IMR-90 (cell line): ENCODE results near the gene GPR62. TPM values are rescaled to one million over a fixed set of nuclear protein-coding genes. Genes with fewer than 3 reads are reported as not detected.
A peak's percentile ranks its signal among the peaks of the same experiment; 100 is the strongest.

Experiments
- ATAC-seq: fragments of 200-7000 bp; cut with Tn5 transposase; 2 replicates; pipeline ENCODE4 v1.9.1; 2020; ENCODE audit warnings: low read depth, mild to moderate bottlenecking, moderate library complexity
- BruUV-seq: library from RNA; stranded (reverse); fragments of 400-500 nt; replicated peaks from 2 replicates; lab custom pipeline; 2021; lab: Mats Ljungman, UMichigan
- CTCF ChIA-PET: fragments of 300-600 bp; formaldehyde crosslinking; extraction: SDS; loops from one replicate; lab custom pipeline; 2021; ENCODE audit warnings: antibody characterized with exemption; lab: Yijun Ruan, JAX
- POLR2A ChIA-PET: fragments of 300-600 bp; sonication (Branson Sonifier 250); formaldehyde crosslinking; loops from one replicate; lab custom pipeline; 2022; ENCODE audit warnings: antibody characterized with exemption; ENCODE audit not compliant: unreplicated experiment; lab: Charles Lee
- DNase-seq: peaks from one replicate; pipeline ENCODE4 v3.0.0; 2013
- H2AFZ ChIP-seq: replicated peaks from 2 replicates; pipeline ENCODE3; 2013; ENCODE audit warnings: low read length, mild to moderate bottlenecking; ENCODE audit not compliant: poor library complexity
- H2AK5ac ChIP-seq: 2 replicates; pipeline ENCODE4 v1.6.1; 2013; ENCODE audit warnings: low read depth, low read length, inconsistent platforms
- H2AK9ac ChIP-seq: replicated peaks from 2 replicates; pipeline ENCODE3; 2013; ENCODE audit warnings: mild to moderate bottlenecking, low read depth, low read length, moderate library complexity; ENCODE audit not compliant: poor library complexity
- H2BK120ac ChIP-seq: 2 replicates; pipeline ENCODE4 v1.6.1; 2013; ENCODE audit warnings: low read depth, low read length, inconsistent platforms
- H2BK15ac ChIP-seq: 3 replicates; pipeline ENCODE4 v1.6.1; 2013; ENCODE audit warnings: low read depth, low read length, inconsistent platforms
- H2BK20ac ChIP-seq: 2 replicates; pipeline ENCODE4 v1.6.1; 2013; ENCODE audit warnings: low read depth, mild to moderate bottlenecking, inconsistent platforms, low read length, moderate library complexity
- H2BK5ac ChIP-seq: 2 replicates; pipeline ENCODE4 v1.6.1; 2013; ENCODE audit warnings: mild to moderate bottlenecking, low read depth, low read length, inconsistent platforms; ENCODE audit not compliant: poor library complexity, severe bottlenecking
- H3K14ac ChIP-seq: replicated peaks from 2 replicates; pipeline ENCODE4 v1.6.1; 2013; ENCODE audit warnings: low read depth, low read length, inconsistent platforms
- H3K18ac ChIP-seq: 2 replicates; pipeline ENCODE4 v1.6.1; 2013; ENCODE audit warnings: low read depth, low read length, control low read depth
- H3K23ac ChIP-seq: 2 replicates; pipeline ENCODE4 v1.6.1; 2013; ENCODE audit warnings: low read depth, low read length, inconsistent platforms
- H3K27ac ChIP-seq: 2 replicates; pipeline ENCODE4 v1.5.1; 2013; ENCODE audit warnings: mild to moderate bottlenecking, control low read depth, low read length; ENCODE audit not compliant: insufficient read depth
- H3K27me3 ChIP-seq: 2 replicates; pipeline ENCODE4 v1.6.1; 2013; ENCODE audit warnings: low read length; ENCODE audit not compliant: control insufficient read depth, insufficient read depth
- H3K36me3 ChIP-seq: 2 replicates; pipeline ENCODE4 v1.6.1; 2013; ENCODE audit warnings: low read length, mixed read lengths; ENCODE audit not compliant: control insufficient read depth, insufficient read depth
- H3K4ac ChIP-seq: 2 replicates; pipeline ENCODE4 v1.6.1; 2013; ENCODE audit warnings: low read depth, low read length, inconsistent platforms
- H3K4me1 ChIP-seq: 2 replicates; pipeline ENCODE4 v1.6.1; 2013; ENCODE audit warnings: low read length, mixed read lengths; ENCODE audit not compliant: control insufficient read depth, insufficient read depth
- H3K4me2 ChIP-seq: 2 replicates; pipeline ENCODE4 v1.6.1; 2013; ENCODE audit warnings: low read depth, mild to moderate bottlenecking, control low read depth, low read length, moderate library complexity
- H3K4me3 ChIP-seq: 2 replicates; pipeline ENCODE4 v1.5.1; 2013; ENCODE audit warnings: low read depth, mild to moderate bottlenecking, control low read depth, low read length, moderate library complexity; ENCODE audit not compliant: insufficient read depth
- H3K56ac ChIP-seq: 2 replicates; pipeline ENCODE4 v1.6.1; 2013; ENCODE audit warnings: low read length, inconsistent platforms; ENCODE audit not compliant: insufficient read depth; ENCODE audit errors: extremely low read depth
- H3K79me1 ChIP-seq, 2 experiments: 2 replicates each; pipeline ENCODE4 v1.6.1; 2013; ENCODE audit warnings: low read length in 2 of 2, inconsistent platforms in 1 of 2, low read depth in 1 of 2
- H3K9ac ChIP-seq: 2 replicates; pipeline ENCODE4 v1.6.1; 2013; ENCODE audit warnings: low read depth, low read length, control low read depth
- H3K9me1 ChIP-seq: 2 replicates; pipeline ENCODE4 v1.6.1; 2013; ENCODE audit warnings: low read length, inconsistent platforms; ENCODE audit not compliant: insufficient read depth
- H3K9me3 ChIP-seq: 2 replicates; pipeline ENCODE4 v1.6.1; 2013; ENCODE audit warnings: low read length; ENCODE audit not compliant: control insufficient read depth, insufficient read depth
- H4K20me1 ChIP-seq: 2 replicates; pipeline ENCODE4 v1.6.1; 2013; ENCODE audit warnings: low read length, inconsistent platforms; ENCODE audit not compliant: insufficient read depth
- H4K5ac ChIP-seq: 2 replicates; pipeline ENCODE4 v1.6.1; 2013; ENCODE audit warnings: mild to moderate bottlenecking, low read depth, low read length, control low read depth
- H4K8ac ChIP-seq, 2 experiments: 2 replicates each; pipeline ENCODE4 v1.6.1; 2013; ENCODE audit warnings: low read depth in 2 of 2, low read length in 2 of 2, control low read depth in 1 of 2, inconsistent platforms in 1 of 2
- H4K91ac ChIP-seq: 2 replicates; pipeline ENCODE4 v1.6.1; 2013; ENCODE audit warnings: low read depth, low read length, inconsistent platforms; ENCODE audit not compliant: insufficient read depth
- BHLHE40 ChIP-seq: fragments of 150-350 bp; IDR thresholded peaks from 2 replicates; pipeline ENCODE4 v1.6.1; 2016; ENCODE audit warnings: mild to moderate bottlenecking, low read depth, low read length
- CEBPB ChIP-seq: IDR thresholded peaks from 2 replicates; pipeline ENCODE4 v1.6.1; 2012; ENCODE audit warnings: low read depth, low read length, improper control_type of control experiment
- FOS ChIP-seq: fragments of 150-350 bp; IDR thresholded peaks from 2 replicates; pipeline ENCODE4 v1.6.1; 2016; ENCODE audit warnings: low read depth, low read length
- NFE2L2 ChIP-seq: fragments of 150-350 bp; IDR thresholded peaks from 2 replicates; pipeline ENCODE4 v1.6.1; 2016; ENCODE audit warnings: low read depth, mild to moderate bottlenecking, low read length
- POLR2A ChIP-seq: IDR thresholded peaks from 2 replicates; pipeline ENCODE4 v1.6.1; 2012; ENCODE audit warnings: mild to moderate bottlenecking, low read depth, low read length
- RCOR1 ChIP-seq: IDR thresholded peaks from 2 replicates; pipeline ENCODE4 v1.6.1; 2012; ENCODE audit warnings: mild to moderate bottlenecking, low read length, improper control_type of control experiment; ENCODE audit not compliant: insufficient replicate concordance
- RFX5 ChIP-seq: IDR thresholded peaks from 2 replicates; pipeline ENCODE4 v1.8.0; 2012; ENCODE audit warnings: low read depth, mild to moderate bottlenecking, low read length, moderate library complexity
- SMC3 ChIP-seq: fragments of 150-350 bp; IDR thresholded peaks from 2 replicates; pipeline ENCODE4 v1.6.1; 2016; ENCODE audit warnings: low read depth, mild to moderate bottlenecking, antibody characterized with exemption, low read length, moderate library complexity
- WGBS, 2 experiments: methylation state at CpG; one replicate each; pipeline versions ENCODE4 v1.1.5 to v1.1.7; 2013; ENCODE audit warnings: missing lambda C conversion rate in 2 of 2; ENCODE audit not compliant: insufficient read length in 1 of 2; ENCODE audit errors: extremely low coverage in 2 of 2; 5-methylcytosine and 5-hydroxymethylcytosine counted together
- dilution Hi-C: fragments of 300-500 bp; cut with HindIII; formaldehyde crosslinking; loops from one replicate; pipeline ENCODE4 v1.14.3; 2018; ENCODE audit warnings: low sequenced_read_pairs; ENCODE audit not compliant: unreplicated experiment
- in situ Hi-C: fragments of 300-500 bp; cut with MboI; formaldehyde crosslinking; loops from 3 replicates; pipeline ENCODE4 v1.14.3; 2019; ENCODE audit warnings: low sequenced_read_pairs, inconsistent platforms, mixed read lengths
- intact Hi-C: fragments of 100-400 bp; cut with micrococcal nuclease; formaldehyde crosslinking; loops from 2 replicates; pipeline ENCODE4 v1.10.0; 2022
- polyA plus RNA-seq, 3 experiments: library from polyadenylated mRNA; depleted of rRNA; stranded (reverse); fragments of >200 nt; gene quantifications; 2 replicates each; pipeline ENCODE4 v1.2.3, GENCODE V29; 2012; ENCODE audit warnings: low replicate concordance in 1 of 3
- total RNA-seq: library from RNA; depleted of rRNA; stranded (reverse); fragments of >200 nt; gene quantifications from 2 replicates; pipeline ENCODE4 v1.2.3, GENCODE V29; 2012
- TF ChIP-seq, protein P1 (sequence below): conservative IDR thresholded peaks from 2 replicates; pipeline ENCODE4 v1.5.1; 2012; ENCODE audit warnings: mild to moderate bottlenecking, low read depth, low read length, improper control_type of control experiment
- TF ChIP-seq, protein P2 (sequence below): fragments of 150-350 bp; IDR thresholded peaks from 2 replicates; pipeline ENCODE4 v1.6.1; 2016; ENCODE audit warnings: low read depth, mild to moderate bottlenecking, low read length, moderate library complexity, borderline replicate concordance

GPR62 gene
- total and polyA plus RNA-seq, 2 of the 4 experiments (the other 2 are of a cell fraction): under 0.01 TPM; not detected in 1

DNA sequence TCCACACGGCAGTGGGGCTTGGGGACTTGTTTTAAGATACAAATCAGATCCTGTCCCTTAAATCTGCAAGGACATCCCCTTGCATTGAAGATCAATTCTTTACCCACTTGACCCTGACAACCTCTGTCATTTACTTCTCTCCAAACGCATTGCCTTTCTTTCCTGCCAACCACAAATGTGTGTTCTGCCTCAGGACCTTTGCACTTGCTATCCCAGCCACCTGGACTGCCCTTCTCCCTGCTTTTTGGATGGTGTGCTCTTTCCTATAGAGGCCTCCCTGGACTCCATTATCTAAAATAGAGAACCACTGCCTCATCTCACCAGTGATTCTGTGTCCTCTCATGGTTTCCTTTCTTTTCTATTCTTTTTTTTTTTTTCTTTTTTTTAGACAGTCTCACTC, 42.0 kb downstream of the GPR62 start (continued):
- TF ChIP-seq, protein P1, sequence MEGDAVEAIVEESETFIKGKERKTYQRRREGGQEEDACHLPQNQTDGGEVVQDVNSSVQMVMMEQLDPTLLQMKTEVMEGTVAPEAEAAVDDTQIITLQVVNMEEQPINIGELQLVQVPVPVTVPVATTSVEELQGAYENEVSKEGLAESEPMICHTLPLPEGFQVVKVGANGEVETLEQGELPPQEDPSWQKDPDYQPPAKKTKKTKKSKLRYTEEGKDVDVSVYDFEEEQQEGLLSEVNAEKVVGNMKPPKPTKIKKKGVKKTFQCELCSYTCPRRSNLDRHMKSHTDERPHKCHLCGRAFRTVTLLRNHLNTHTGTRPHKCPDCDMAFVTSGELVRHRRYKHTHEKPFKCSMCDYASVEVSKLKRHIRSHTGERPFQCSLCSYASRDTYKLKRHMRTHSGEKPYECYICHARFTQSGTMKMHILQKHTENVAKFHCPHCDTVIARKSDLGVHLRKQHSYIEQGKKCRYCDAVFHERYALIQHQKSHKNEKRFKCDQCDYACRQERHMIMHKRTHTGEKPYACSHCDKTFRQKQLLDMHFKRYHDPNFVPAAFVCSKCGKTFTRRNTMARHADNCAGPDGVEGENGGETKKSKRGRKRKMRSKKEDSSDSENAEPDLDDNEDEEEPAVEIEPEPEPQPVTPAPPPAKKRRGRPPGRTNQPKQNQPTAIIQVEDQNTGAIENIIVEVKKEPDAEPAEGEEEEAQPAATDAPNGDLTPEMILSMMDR: no peak
- no peak for TF ChIP-seq FOS
- TF ChIP-seq NFE2L2: no peak

GRCh38 chr3:51997935-51998596, 42.9 kb downstream of the GPR62 start:
- H2BK20ac ChIP-seq: no peak overlapping the region
- no peak overlapping the region for H3K4me3 ChIP-seq
- no peak overlapping the region for H3K23ac ChIP-seq
- peaks cover 9 to 20% of the 10 kb centered on the region in 2 experiments; a peak in 3 of 4 replicates for H3K79me1 ChIP-seq
- H2AK5ac ChIP-seq: peak overlapping the region; percentile 56; the same call in 1 of the 2 replicates
- DNase-seq (no peak), ATAC-seq (no peak)
- H3K4ac ChIP-seq: no peak overlapping the region
- peaks cover 5% of the 10 kb centered on the region for H3K4me1 ChIP-seq
- H3K9me1 ChIP-seq: peaks cover 3% of the 10 kb centered on the region
- dilution Hi-C loops (no loop called here), intact Hi-C loops (loop anchor here (5.0 kb wide), 1 partner anchor 199 kb away; the partner anchor contains the start of gene ALAS1), in situ Hi-C loops (no loop called here)
- ChIA-PET POLR2A (interaction anchor here (0.5 kb wide), 1 partner anchor 55 kb away, joined by 3 read pairs; no protein-coding TSS in a partner anchor), CTCF (no interaction called here)
- H3K56ac ChIP-seq: no peak overlapping the region
- H3K9me3 ChIP-seq: no peaks in the 10 kb centered on the region
- H4K20me1 ChIP-seq: peaks cover 9% of the 10 kb centered on the region; the same call in 1 of the 2 replicates
- H4K91ac ChIP-seq: no peak overlapping the region
- H2AK9ac ChIP-seq: peak overlapping the region; percentile 7
- H2BK120ac ChIP-seq: no peak overlapping the region
- H3K36me3 ChIP-seq: peaks cover 14% of the 10 kb centered on the region
- no peak overlapping the region for H2BK15ac ChIP-seq
- WGBS, 2 experiments: 18% methylated on average over 4 of the region's 7 CpGs; no CpG with 5 or more reads in 1 of the 2 experiments
- H3K9ac ChIP-seq: no peak overlapping the region
- no peaks in the 10 kb centered on the region for H3K27me3 ChIP-seq
- no peak overlapping the region for H3K27ac ChIP-seq
- peak overlapping the region; percentile 34 for H2AFZ ChIP-seq
- H3K18ac ChIP-seq: no peak overlapping the region
- 0 out of 4 replicates have a peak overlapping the region, but pooled peaks of 1 of the 2 experiments have one; percentile 9 for H4K8ac ChIP-seq
- H2BK5ac ChIP-seq: no peak overlapping the region
- no TSS peak for BruUV-seq
- H3K14ac ChIP-seq: no peak overlapping the region
- H4K5ac ChIP-seq: no peak overlapping the region
- H3K4me2 ChIP-seq: no peak overlapping the region
- TF ChIP-seq SMC3 (no peak), CEBPB (no peak), RFX5 (no peak), RCOR1 (no peak), BHLHE40 (no peak), POLR2A (no peak), NFE2L2 (no peak)
- TF ChIP-seq, protein P1: no peak
- TF ChIP-seq, protein P2, sequence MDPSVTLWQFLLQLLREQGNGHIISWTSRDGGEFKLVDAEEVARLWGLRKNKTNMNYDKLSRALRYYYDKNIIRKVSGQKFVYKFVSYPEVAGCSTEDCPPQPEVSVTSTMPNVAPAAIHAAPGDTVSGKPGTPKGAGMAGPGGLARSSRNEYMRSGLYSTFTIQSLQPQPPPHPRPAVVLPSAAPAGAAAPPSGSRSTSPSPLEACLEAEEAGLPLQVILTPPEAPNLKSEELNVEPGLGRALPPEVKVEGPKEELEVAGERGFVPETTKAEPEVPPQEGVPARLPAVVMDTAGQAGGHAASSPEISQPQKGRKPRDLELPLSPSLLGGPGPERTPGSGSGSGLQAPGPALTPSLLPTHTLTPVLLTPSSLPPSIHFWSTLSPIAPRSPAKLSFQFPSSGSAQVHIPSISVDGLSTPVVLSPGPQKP: no peak
